GM21528 (cell line): ENCODE data around the gene PARP9.
A peak's percentile ranks its signal among the peaks of the same experiment; 100 is the strongest.
"Not testable (repeated sequence)": the region's sequence is repeated elsewhere in the genome, so short reads cannot be mapped to it uniquely, and the experiment has no call there.

ENCODE experiments used
- ATAC-seq: cut with Tn5 transposase; IDR thresholded peaks from one replicate; pipeline ENCODE4 v1.9.1; 2021; ENCODE audit warnings: mild to moderate bottlenecking, moderate library complexity; ENCODE audit not compliant: unreplicated experiment, low FRiP score

PARP9 gene

DNA sequence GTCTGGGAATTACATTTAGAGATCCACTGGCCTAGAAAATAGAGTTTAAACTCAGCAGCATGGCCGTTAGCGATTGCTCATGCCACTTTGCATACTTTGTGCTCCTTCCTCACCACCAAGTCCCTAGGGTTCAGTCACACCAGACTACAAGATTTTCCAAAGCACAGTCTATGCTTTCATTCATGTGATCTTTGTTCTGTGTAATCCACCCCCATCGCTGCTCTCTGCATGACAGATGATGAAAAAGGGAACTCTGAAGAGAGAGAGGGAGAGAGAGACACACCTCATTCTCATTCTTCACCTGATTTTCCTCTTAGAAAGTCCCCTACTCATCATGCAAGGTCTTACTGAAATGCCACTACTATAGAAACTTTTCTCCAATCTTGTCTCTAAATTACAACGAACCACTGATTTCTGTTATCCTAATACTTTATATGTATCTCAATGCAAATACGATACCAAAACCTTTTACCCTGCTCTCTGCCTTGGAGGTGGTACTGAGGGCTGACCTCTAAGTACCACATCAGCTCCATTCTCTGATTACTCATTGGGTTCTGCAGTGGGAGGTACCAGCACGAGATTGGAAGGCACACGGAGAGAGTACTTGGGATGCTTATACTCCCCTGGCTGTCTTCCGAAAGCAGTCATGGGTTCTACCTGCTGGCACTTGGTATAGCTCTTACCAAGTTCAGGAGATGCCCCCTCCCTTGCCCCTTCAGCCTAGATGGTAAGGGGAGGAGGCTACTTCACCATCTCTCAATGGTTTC, 12.3 kb upstream of the PARP9 start:
- ATAC-seq, result peak; percentile 84

DNA sequence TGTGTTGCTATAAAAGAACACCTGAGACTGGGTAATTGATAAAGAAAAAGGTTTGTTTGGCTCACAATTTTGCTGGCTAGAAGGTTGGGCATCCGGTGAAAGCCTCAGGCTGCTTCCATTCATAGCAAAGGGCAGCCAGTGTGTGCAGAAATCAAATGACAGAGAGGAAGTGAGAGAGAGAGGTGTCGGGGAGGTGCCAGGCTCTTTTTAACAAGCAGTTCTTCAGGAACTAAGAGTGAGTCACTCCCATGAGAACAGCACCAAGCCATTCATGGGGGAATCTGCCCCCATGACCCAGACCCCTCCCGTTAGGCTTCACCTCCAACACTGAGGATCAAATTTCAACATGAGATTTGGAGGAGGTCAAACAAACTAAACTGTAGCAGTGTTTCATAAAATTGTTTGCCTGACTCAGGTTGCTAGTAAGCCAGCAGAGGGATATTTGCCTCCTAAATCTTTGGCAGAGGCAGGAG, 8.9 kb upstream of the PARP9 start:
- ATAC-seq, result peak; percentile 31

DNA sequence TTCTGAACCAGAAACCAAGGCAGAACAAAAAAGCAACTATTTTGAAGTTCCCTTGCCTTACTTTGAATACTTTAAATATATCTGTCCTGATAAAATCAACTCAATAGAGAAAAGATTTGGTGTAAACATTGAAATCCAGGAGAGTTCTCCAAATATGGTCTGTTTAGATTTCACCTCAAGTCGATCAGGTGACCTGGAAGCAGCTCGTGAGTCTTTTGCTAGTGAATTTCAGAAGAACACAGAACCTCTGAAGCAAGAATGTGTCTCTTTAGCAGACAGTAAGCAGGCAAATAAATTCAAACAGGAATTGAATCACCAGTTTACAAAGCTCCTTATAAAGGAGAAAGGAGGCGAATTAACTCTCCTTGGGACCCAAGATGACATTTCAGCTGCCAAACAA, 4.7 kb upstream of the PARP9 start:
- ATAC-seq, result no peak

DNA sequence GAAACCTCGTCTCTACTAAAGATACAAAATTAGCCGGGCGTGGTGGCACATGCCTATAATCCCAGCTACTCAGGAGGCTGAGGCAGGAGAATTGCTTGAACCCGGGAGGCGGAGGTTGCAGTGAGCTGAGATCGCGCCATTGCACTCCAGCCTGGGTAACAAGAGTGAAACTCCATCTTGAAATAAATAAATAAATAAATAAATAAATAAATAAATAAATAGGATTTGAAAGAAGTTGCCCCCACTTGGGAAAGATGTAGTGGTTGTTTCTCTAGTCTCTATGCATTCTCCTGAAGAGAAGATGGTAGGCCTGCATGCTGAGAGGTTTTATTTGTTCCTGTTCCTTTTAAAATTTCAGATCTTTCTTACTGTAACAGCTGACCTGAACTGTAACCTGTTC, 4.0 kb upstream of the PARP9 start:
- ATAC-seq, result not testable (repeated sequence)

DNA sequence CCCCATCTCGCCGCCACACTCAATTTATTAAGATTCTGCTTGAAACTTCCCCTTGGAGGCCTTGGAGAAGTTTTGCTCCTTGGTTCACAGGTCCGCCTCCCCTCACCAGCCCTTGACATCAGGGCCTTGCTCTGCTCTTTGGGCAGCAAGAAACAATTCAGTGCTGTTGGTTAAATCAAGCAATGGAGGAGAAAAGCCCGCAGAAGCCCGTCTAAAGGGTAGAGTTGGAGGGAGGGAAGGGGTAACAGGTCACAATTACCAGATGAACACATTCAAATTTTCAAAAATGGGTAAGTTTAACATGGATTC, 429 bp downstream of the PARP9 start:
- peak; percentile 14 for ATAC-seq

DNA sequence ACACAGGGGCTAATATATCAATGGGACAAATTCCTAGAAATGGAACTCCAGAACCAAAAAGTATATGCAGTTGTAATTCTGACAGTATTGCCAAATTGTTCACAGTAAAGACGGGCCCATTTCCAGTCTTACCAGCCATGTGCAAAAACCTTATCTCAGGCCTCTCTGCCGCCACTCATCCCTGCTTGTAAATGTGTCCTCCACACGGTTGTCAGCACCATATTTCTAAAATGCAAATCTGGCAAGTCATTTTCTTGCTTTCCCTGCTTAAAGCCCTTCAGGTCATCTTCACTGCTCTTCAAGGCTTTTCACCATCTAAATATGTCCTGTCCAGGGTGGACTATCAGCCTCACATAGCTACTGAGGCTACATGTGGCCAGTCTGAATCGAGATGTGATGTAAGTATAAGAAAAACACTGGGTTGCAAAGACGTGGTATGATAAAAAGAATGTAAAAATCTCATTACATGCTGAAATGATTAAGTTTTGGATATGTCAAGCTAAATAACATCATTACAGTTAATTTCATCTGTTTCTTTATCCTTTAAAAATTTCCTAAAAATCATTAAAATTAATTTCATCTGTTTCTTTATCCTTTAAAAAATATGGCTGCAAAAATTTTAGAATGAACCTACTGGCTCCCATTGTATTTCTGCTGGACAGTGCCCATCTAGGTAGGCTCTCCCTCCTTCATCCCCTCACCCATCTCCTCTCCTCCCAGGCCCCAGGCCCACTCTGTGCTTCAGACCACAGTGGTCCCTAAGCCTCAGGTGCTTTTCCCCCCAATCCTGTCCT, 980 bp downstream of the PARP9 start:
- ATAC-seq, result no peak

DNA sequence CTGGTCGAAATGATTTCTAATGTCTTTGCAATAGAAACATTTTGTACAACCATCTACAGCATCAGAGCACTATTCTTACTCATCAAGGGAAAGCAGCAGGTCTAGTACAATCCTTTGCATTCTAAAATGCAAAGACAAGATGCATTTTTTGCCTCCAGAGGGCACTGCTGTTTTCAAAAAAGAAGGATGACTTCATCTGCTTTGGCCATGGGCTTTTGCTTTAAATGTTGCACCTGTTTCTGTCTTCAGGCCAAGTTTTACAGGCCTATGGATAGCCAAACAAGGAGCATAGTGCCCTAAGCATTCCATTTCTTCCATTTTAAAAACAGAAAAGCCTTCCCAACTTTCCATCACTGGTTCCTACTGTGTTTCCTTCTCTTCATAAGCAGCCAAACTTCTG, 3.4 kb downstream of the PARP9 start:
- ATAC-seq, result no peak

DNA sequence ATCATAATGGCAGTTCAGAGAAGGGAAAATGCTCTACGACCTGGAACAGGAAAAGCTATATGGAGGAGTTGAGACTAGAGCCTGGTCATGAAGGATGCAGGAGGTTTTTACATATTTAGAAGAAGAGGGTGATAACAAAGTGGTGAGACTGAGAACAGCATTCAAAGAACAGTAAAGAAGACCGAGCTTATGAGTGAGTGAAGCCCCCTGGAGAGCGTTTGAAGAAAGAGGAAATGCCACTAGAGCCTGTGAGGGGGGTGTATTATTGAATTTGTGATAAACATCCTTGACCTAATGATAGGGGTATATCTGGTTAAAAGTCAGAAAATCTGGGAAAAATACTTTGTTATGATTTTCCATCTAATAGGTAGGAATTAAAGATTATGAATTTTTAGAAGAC, 4.2 kb downstream of the PARP9 start:
- no peak for ATAC-seq

DNA sequence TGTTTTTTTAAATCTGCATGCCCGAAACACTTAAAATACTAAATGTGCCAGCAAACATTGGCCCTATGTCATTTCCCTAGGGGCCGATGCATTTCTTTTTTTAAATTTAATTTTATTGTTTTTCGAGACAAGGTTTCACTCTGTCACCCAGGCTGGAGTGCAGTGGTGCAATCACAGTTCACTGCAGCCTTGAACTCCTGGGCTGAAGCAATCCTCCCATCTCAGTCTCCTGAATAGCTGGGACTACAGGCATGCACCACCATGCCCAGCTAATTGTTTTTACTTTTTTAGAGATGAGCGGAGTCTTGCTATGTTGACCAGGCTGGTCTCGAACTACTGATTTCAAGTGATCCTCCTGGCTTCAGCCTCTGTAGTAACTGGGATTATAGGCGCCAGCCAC, 5.5 kb downstream of the PARP9 start:
- no peak for ATAC-seq

DNA sequence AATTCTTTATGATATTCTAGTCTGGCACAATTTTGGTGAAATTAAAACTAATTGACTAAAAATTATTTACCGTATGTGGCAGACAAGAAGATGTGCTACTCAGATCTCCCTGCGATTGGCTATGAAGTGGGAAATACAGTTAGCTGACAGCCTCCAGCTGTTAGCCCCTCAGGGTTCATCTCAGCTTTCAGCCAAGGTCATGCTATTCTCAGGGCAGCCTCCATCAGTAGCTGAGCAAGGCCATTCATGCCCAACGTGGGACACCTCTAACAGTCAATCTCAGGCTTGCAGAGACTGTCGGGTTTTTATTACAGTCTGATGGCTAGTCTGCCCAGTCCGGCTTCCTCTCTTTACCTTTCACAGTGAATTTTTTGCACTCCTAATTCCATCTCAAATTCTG, 6.7 kb downstream of the PARP9 start:
- ATAC-seq, result no peak

DNA sequence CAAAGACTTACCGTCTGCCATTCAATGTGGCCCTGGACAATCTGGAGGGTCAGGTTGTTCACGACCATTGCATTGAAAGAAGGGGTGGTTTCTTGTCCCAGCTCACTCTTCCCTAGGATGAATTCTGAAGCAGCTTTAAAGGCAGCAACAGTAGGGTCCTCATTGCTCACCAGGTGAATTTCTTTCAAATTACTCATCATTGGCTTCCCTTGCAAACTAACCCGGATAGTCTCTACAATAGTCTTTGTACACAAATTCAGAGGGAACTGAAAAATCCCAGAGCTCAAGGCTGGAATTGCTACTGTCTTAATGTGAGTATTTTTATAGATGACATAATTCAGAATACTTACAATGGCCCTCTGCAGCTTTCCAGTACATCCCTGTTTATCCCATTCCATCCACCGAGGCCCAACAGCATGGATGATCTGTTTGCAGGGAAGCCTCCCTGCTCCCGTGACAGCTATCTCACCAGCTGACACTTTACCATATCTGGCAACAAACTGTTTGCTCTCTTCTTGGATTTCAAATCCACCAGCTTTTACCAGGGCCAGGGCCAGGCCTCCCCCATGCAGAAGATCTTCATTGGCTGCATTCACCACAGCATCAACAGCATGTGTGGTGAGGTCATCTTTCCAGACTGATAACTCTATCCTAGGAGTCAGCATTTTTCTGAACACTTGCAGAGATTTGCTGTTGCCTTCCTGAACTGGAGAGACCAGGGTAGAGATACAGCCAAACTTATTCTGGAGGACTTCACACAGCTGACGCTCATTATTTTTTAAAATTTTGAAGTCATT, 8.6 kb downstream of the PARP9 start:
- ATAC-seq, result no peak

DNA sequence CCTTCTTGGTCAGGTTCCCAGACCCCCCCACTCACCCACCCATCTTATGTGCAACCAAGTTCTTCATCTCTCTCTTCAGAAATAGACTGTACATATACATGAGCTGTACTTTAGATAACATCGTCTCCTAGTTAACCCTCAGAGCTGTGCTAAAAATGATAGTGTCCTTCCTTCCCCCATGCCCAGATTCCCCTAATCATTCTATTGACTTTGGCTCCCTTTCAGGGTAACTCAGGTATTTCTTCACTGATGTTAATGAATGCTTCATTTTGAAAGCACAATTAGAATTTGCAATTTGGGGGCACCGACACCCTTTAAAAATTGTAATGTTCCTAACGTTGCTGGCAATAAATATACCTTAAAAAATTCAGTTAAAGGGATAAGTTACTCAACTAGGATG, 10.9 kb downstream of the PARP9 start:
- ATAC-seq, result no peak

DNA sequence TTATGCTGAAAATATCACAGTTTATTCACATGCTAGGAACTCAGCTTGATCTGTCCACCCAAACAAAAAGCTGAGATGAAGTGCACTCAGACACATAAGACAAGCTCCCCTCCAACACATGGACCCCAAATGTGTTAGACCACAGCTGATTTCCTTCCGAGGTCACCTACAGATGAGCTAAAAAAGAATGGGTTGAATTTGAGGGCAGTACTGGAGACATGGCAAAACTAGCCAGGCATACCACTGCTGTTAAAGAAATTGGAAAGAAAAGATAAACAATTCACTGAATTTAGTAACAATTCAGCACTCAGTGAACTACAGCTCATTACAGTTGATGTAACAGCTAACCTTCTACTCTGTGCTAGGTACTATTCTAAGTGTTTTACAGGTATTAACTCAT, 15.5 kb downstream of the PARP9 start:
- no peak for ATAC-seq

DNA sequence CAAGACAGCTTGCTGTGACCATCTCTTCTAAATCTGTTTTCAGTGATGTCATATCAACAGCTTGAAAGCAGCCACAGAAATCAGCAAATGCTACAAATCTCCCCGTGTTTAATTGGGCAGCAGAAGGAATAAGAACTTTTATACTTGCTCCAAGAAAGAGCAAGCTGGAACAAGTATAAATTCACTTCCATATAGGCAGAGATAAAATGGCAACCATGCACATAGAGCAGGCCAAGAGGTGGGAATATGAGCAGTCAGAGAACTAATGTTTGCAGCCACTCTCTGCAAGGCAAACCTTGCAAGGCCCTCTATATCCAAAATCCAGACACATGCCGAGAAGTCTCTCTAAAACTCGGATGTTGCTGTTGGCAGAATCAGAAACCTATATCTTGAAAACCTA, 16.0 kb downstream of the PARP9 start:
- ATAC-seq, result no peak

DNA sequence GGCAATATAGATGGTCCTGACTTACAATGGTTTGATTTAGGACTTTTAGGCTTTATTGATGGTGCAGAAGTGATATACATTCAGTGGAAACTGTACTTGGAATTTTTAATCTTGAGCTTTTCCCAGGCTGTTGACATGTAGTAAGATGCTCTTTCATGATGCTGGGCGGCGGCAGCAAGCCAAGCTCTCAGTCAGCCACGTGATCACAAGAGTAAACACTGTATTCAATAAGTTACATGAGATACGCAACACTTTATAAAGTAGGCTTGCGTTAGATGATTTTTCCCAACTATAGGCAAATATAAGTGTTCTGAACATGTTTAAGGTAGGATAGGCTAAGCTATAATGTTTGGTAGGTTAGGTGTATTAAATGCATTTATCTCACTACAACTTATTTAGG, 17.9 kb downstream of the PARP9 start:
- ATAC-seq, result no peak

DNA sequence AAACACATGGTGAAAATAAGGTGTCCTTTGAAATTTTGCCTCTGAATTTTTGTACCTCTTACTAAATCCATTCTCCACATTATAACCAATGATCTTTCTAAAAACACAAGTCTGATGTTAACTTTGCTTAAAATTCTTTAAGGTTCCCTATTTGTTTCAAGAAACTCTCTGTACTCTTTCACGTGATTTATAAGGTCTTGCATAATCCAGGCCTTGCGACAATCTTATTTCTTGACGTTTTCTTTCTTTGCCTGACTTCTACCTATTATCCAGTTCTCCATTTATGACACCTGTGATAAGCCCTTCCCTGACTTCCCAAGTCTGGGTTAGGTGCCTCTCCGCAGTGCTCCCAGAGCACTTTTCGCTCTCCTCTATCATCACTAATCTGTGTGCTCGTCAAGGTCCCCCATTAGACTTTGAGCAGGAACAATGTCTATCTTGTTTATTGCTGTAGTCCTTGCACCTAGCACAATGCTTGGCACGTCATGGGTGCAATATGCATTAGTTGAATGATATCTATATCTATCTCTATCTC, 25.1 kb downstream of the PARP9 start:
- no peak for ATAC-seq

DNA sequence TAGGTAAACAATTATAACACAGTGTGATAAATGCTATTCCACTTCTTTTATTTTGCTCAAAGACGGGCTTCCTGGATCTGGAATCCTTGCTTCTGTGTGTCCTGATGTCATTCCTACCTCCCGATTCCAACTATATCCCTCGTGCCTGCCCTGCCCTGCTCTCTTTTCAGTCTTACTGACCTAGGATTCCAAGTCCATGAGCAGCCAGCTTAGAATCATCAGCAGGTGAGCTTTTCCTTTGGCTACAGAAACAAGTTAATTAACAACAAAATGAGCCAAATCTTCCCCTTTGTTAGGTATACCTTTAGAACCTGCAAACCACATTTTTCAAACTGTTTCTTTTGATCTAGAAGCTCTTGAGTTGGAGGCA, 27.5 kb downstream of the PARP9 start:
- ATAC-seq, result no peak

DNA sequence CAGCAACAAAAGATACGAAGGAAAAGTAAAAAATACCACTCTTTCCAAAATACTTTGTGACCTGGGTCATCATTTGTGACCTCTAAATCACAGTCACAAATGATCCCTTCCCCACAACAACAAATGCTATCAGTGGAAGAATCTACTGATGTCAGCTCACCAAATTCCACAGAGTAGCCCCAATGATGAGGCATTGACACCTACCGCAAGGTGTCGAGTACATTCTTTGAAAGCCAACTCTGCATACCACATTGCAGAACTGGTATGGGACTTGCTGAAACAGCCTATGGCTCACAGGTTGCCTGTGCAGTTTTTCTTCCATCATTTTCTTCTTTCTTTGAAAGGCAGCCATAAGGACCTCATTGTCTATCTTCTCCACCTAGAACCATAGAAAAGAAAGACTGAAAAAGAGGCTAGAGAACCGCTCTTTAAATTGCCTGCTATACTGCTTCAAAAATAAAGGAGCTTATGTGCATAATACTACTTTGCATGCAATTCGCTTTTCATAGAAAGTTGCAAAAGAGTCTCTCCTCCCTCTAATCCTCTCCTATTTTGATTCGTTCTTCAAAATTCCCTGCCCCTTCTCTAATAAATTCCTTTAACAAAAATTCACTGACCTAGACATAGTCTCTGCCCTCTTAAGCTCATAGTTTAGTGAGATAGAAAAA, 28.0 kb downstream of the PARP9 start:
- ATAC-seq, result no peak

DNA sequence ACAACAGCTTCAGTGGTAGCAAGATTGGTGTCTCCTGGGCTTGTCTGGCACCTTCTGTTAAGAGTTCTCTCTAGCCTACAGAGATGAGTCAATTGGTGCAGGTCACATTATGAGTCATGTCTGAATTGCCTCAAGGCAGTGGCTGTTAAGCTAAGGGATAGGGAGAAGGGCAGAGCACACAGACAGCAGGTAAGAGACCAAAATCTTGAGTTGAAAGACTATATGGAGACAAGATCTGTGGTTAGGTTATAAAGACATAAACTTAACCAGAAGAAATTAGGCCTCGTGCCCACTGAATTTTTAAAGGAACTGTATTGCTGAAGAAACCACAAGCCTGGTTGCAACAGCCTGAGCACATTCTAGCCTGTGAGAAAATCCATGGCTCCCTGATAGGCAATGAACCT, 30.2 kb downstream of the PARP9 start:
- peak; percentile 98 for ATAC-seq

DNA sequence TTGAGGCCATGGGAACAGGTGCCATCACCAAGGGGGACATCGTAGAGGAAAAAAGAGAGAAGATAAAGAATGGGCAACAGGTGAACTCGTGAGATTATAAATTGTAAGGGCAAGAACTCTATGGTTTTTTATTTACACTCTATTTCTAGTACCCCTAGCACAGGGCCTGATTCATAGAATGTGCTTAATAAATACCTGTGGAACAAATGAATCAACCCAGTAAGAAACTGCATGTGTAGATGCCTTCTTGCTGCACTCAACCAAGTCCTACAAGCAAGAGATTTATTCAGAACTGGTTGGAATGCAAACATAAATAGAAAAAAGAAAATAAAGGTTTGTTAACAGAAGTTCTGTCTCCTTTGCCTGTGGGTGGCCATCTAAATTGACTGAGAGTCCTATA, 30.6 kb downstream of the PARP9 start:
- ATAC-seq, result no peak

DNA sequence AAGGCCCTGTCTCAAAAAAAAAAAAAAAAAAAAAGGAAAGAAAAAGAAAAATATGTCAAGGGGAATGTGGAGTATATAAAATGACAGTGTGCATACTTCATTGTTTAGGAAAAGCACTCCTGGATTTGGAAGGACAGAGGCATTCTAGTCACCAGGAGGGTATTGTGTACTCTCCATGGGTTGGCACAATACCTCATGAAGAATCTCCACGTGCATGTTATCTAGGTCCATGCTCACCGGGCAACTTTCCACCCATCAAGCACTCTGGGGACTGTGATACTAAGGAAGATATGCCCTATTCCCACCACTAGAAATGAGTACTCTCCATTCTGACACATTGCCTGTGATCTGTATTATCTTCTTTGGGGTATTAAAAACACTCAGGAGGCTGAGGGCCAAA, 33.9 kb downstream of the PARP9 start:
- no peak for ATAC-seq
